ENCODE results near the gene SWSAP1. TPM values are rescaled to one million over a fixed set of nuclear protein-coding genes. Genes with fewer than 3 reads are reported as not detected.

The SWSAP1 gene
- total RNA-seq, 2 donors from 2014 or later, result 2.6 to 2.9 TPM

DNA sequence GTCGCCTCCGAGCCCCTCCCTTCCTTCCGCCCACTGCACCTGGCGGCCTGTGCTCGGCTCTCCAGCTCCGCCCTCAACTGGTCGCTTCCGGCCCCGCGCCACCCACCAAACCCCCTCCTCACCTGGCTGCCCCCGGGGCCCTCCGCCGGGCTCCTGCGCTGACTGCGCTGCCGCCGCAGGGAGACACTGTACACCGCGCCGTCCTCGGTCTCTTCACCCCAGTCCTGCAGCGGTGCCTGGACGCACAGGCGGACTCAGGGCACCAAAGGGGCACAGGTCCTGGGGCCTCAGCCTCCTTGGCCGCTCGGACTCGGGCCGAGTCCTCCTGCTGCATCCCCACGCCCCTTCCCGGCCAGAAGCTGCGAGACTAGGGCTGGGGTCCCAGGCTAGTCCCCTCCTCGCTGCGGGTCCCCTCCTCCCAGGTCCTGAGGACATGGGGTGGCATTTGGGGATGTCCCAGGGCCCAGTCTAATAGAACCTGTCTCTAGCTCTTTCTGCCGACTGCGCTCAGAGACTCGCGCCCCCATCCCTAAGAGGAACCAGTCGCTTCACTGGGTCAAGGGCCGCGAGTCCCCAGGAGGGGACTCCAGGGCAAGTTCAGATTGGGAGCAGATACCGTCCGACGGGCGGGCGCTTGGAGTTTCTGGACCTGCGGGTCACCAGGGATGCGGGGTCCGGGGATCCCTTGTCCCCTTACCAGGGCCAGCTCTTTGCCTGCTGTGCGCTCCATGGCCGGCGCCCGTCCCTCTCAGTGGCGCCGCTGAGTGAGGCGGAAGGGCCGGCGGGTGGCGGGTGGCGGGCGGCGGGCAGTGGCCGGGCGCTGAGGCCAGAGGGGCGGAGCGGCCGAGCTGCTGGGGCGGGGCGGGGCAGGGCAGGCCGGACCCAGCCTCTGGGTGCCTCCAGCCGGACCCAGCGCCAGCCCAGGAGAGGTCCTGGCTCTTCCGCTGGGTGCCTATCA is 44.4 kb downstream of the SWSAP1 start, which contains the start of gene RGL3:
TSS of gene RGL3 (minus strand) at position 766 of the 958 bp plus-strand sequence. CDS start at position 730, 36 bp downstream.
- H3K4me3 Mint-ChIP-seq, result peak within 1 kb of the TSS; percentile 58

GRCh38 chr19:11420429-11421370 is 46.2 kb downstream of the SWSAP1 start:
- DNase-seq (no peak), ATAC-seq (no peak)

More for the DNA sequence above, 44.4 kb downstream of the SWSAP1 start, which contains the start of gene RGL3:
- Mint-ChIP-seq H3K4me1 (peaks cover 34% of the 10 kb centered on the region), H3K27me3 (peaks cover 61% of the 10 kb centered on the region), H3K27ac (no peak within 1 kb of the TSS), H3K36me3 (ENCODE audit: low read depth) (peaks cover 2% of the 10 kb centered on the region)
- no peak for DNase-seq
- no peak for ATAC-seq
- H3K9me3 ChIP-seq (ENCODE audit: control insufficient read depth, low read length, poor library complexity, severe bottlenecking), result no peaks in the 10 kb centered on the region

DNA sequence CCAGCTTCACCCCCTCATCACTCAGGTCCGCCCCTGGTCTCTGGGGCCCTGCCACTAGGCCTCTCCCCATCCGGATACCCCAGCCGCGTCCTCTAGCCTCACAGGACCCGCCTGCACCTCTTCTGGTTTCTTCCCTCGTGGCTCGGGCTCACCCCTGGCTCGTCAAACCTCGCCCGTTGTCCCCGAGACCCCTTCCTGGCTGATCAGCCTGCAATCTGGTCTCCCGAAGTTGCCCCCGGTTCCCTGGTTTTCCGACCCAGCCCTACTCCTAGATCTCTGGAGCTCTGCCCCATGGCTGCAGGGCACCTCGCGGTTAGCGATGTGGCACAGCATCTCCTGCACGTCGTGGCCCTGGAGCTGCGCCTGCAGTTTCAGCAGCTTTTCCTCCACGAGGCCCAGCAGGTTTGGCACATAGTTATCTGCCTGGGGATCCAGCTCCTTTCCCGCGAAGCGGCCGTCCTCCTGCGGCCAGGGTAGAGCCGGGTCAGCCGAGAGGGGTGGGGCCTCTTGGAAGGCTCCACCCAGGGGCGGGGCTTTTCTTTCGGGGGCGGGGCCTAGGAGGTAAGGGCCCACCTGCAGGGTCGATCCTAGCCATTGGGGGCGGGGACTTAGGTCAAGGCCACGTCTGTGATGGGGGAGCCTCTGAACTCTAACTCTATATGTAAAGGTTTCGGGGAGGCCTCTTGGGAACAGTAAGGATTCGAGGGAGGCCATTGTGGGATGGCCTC is 47.1 kb downstream of the SWSAP1 start:
- DNase-seq (peak in 1 of 3 donors; percentile 23), ATAC-seq (peak; percentile 52)
- no peaks in the 10 kb centered on the region for H3K9me3 ChIP-seq (ENCODE audit: control insufficient read depth, low read length, poor library complexity, severe bottlenecking)
- peaks cover 2% of the 10 kb centered on the region for H3K36me3 Mint-ChIP-seq (ENCODE audit: low read depth)
- peak overlapping the region; percentile 90 for H3K4me3 Mint-ChIP-seq
- H3K27me3 Mint-ChIP-seq, result peaks cover 55% of the 10 kb centered on the region
- peaks cover 39% of the 10 kb centered on the region for H3K4me1 Mint-ChIP-seq
- H3K27ac Mint-ChIP-seq, result no peak overlapping the region

More at GRCh38 chr19:11420429-11421370, 46.2 kb downstream of the SWSAP1 start:
- H3K4me3 Mint-ChIP-seq, result peak overlapping the region; percentile 90
- H3K36me3 Mint-ChIP-seq (ENCODE audit: low read depth), result peaks cover 2% of the 10 kb centered on the region
- no peak overlapping the region for H3K27ac Mint-ChIP-seq
- no peaks in the 10 kb centered on the region for H3K9me3 ChIP-seq (ENCODE audit: control insufficient read depth, low read length, poor library complexity, severe bottlenecking)
- H3K4me1 Mint-ChIP-seq, result peaks cover 39% of the 10 kb centered on the region
- H3K27me3 Mint-ChIP-seq, result peaks cover 63% of the 10 kb centered on the region

DNA sequence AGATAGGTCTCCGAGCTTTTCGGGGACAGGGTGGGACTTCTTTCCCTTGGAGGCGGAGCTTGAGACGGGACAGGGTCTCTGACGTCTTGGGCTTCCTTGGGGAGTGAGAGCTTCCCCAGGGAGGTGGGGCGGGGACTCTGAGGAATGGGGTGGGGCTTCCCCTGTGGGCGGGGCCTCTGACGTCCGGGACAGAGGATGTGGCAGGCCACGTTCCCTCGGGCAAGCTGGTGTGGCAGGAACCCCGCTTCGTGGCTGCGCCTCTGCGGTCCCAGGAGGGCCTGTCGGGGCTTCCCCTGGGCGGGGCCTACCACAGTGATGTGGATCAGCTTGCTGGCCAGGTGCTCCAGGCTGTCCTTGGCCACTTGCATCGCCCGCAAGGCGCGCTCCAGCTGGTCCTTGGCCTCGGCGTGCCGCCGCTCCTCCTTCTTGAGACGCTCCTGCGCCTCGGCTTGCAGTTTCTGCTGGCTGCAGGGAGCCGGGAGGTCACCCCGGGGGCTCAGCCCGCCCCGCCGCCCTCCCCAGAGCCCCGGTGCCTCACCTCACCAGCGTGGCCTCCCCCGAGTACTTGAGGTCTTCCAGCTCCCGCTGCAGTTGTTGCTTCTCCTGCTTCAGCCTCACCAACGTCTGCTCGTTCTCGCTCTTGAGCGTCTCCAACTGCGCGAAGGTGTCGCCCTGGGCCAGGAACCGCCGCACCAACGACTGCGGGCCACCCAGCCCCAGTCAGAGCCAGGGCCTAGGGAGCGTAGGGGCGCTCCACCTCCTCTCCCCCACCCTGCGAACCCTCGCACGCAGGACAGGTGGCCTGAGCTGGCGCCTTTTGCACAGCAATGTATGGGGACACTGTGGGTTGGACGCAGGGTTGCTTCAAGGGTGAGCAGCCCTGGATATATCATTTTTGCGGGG is 47.9 kb downstream of the SWSAP1 start:
- no peaks in the 10 kb centered on the region for H3K9me3 ChIP-seq (ENCODE audit: control insufficient read depth, low read length, poor library complexity, severe bottlenecking)
- Mint-ChIP-seq H3K36me3 (ENCODE audit: low read depth) (peaks cover 2% of the 10 kb centered on the region), H3K4me1 (peaks cover 39% of the 10 kb centered on the region), H3K27ac (no peak overlapping the region), H3K4me3 (peak overlapping the region; percentile 90), H3K27me3 (peaks cover 46% of the 10 kb centered on the region)
- ATAC-seq (peak; percentile 84), DNase-seq (peak; percentile 43 to 54 (median 53))

DNA sequence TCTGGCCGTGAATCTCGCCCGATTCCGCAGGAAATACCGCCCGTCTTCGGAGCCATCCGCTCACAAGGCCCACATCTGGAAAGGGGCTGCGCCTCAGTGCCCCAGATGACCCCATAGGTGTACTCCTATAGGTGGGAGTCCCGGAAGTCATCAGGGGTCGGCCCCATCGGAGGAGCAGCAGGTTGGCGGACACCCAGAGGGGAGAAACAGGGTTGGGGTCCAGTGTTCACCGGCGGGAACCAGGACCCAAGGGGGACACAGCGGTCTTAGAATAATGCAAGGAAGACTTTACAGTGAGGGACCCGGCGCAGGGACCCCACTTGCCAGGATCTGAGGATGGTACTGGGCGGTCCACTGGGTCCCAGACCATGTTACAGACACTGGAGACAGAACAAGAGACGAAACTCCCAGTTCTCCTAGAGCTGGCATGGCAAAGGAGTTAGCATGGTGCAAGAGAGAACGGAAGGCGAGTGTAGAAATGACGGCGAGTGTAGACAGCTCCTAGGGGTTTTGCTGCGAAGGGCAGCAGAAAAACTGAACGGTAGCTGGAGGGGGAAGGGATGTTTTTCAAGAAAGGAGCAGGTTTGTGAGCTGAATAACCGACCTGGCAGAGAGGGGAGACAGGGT is 48.8 kb downstream of the SWSAP1 start:
- peaks cover 2% of the 10 kb centered on the region for H3K36me3 Mint-ChIP-seq (ENCODE audit: low read depth)
- DNase-seq (no peak), ATAC-seq (no peak)
- H3K4me3 Mint-ChIP-seq, result peak overlapping the region; percentile 90
- peaks cover 40% of the 10 kb centered on the region for H3K27me3 Mint-ChIP-seq
- no peak overlapping the region for H3K27ac Mint-ChIP-seq
- H3K9me3 ChIP-seq (ENCODE audit: control insufficient read depth, low read length, poor library complexity, severe bottlenecking), result no peaks in the 10 kb centered on the region
- peaks cover 37% of the 10 kb centered on the region for H3K4me1 Mint-ChIP-seq

DNA sequence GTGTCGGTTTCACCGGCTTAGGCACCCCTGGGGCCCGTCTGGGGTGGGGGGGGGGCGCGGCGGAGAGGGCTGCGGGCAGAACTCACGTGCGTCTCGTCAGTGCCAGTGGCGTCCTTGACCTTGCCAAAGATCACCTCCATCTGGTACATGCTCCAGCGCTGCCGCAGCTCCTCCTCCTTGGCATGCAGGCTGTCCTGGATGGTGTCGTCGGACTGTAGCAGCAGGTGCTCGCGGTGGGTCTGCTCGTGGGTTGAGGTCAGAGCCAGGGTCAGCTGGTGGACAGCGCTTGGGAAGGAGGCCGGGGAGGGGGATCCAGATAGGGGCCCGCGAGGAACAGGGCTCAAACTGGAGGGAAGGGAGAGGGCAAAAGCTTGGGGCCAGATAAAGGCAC is 49.3 kb downstream of the SWSAP1 start:
- Mint-ChIP-seq H3K4me1 (peaks cover 34% of the 10 kb centered on the region), H3K4me3 (no peak overlapping the region), H3K27me3 (peaks cover 39% of the 10 kb centered on the region), H3K36me3 (ENCODE audit: low read depth) (peaks cover 2% of the 10 kb centered on the region), H3K27ac (no peak overlapping the region)
- ATAC-seq, result no peak
- no peak for DNase-seq
- no peaks in the 10 kb centered on the region for H3K9me3 ChIP-seq (ENCODE audit: control insufficient read depth, low read length, poor library complexity, severe bottlenecking)

Other genes with a start within 250 kb of the SWSAP1 start
- under 1 TPM; 0.62 to 0.89 TPM for gene SPC24, start 218.9 kb upstream of the SWSAP1 start, total RNA-seq
- under 1 TPM; 0.63 to 0.72 TPM for gene KANK2, start 177.1 kb upstream of the SWSAP1 start, total RNA-seq
- not detected for gene ANGPTL8, start 135.0 kb upstream of the SWSAP1 start, total RNA-seq
- gene DOCK6, start 112.1 kb upstream of the SWSAP1 start, total RNA-seq, result 1 to 10 TPM in 1 of 2 donors, under 1 TPM in 1; 0.62 to 6.1 TPM
- not detected for gene TSPAN16, start 78.5 kb upstream of the SWSAP1 start, total RNA-seq
- gene RAB3D, start 35.0 kb upstream of the SWSAP1 start, total RNA-seq, result 1 to 10 TPM; 6.7 to 7.7 TPM
- 10 to 100 TPM; 15.3 to 21.9 TPM for gene TMEM205, start 28.4 kb upstream of the SWSAP1 start, total RNA-seq
- gene CCDC159, start 28.1 kb upstream of the SWSAP1 start, total RNA-seq, result 10 to 100 TPM; 55.8 to 64.1 TPM
- 1 to 10 TPM; 7.1 to 7.5 TPM for gene PLPPR2, start 19.2 kb upstream of the SWSAP1 start, total RNA-seq
- 1 to 10 TPM; 7.3 to 9.9 TPM for gene EPOR, start 9.6 kb downstream of the SWSAP1 start, total RNA-seq
- gene RGL3, start 44.6 kb downstream of the SWSAP1 start, total RNA-seq, result not detected
- gene ODAD3, start 60.5 kb downstream of the SWSAP1 start, total RNA-seq, result not detected
- gene PRKCSH, start 61.0 kb downstream of the SWSAP1 start, total RNA-seq, result 100 to 1,000 TPM; 233 to 250 TPM
- gene ELAVL3, start 106.4 kb downstream of the SWSAP1 start, total RNA-seq, result under 1 TPM in 1 of 2 donors, not detected in 1; 0.26 TPM
- 10 to 100 TPM; 15.3 to 15.6 TPM for gene ZNF653, start 131.2 kb downstream of the SWSAP1 start, total RNA-seq
- gene ECSIT, start 154.5 kb downstream of the SWSAP1 start, total RNA-seq, result 10 to 100 TPM; 22.6 to 23.9 TPM
- 1 to 10 TPM in 1 of 2 donors, not detected in 1; 2.6 TPM for gene CNN1, start 164.2 kb downstream of the SWSAP1 start, total RNA-seq
- 10 to 100 TPM; 33.9 to 40.6 TPM for gene ELOF1, start 184.6 kb downstream of the SWSAP1 start, total RNA-seq
- gene ACP5, start 203.0 kb downstream of the SWSAP1 start, total RNA-seq, result 10 to 100 TPM; 14.6 to 18.2 TPM
- gene ZNF627, start 222.8 kb downstream of the SWSAP1 start, total RNA-seq, result 1 to 10 TPM; 4.9 to 6.0 TPM